CD8-positive, alpha-beta memory T cell (primary cell): ENCODE measurements around the gene BRD2. TPM values are rescaled to one million over a fixed set of nuclear protein-coding genes. Genes with fewer than 3 reads are reported as not detected.

ENCODE experiments used
- CTCF ChIA-PET: fragments of 350-600 bp; sonication (Branson Sonifier 250); formaldehyde crosslinking; loops from one replicate; lab custom pipeline; 2021; ENCODE audit warnings: antibody characterized with exemption; lab: Charles Lee
- POLR2A ChIA-PET: fragments of 350-600 bp; sonication (Branson Sonifier 250); formaldehyde crosslinking; loops from one replicate; lab custom pipeline; 2021; ENCODE audit warnings: antibody characterized with exemption; lab: Charles Lee
- DNase-seq, 5 donors: peaks; one replicate each; pipeline versions ENCODE4 v3.0.0 to v3.0.0-alpha.2; 2020 to 2022; ENCODE audit warnings: mixed read lengths in 1 of 5
- H3K27ac ChIP-seq: one replicate; pipeline ENCODE4 v1.7.0; 2013; ENCODE audit warnings: low read depth, mild to moderate bottlenecking, low read length, moderate library complexity
- H3K27me3 ChIP-seq: 2 replicates; pipeline ENCODE4 v1.7.0; 2013; ENCODE audit warnings: low read length, mild to moderate bottlenecking; ENCODE audit not compliant: insufficient read depth, poor library complexity, severe bottlenecking
- H3K36me3 ChIP-seq: 2 replicates; pipeline ENCODE4 v1.7.0; 2013; ENCODE audit warnings: mild to moderate bottlenecking, low read length, moderate library complexity; ENCODE audit not compliant: insufficient read depth
- H3K4me1 ChIP-seq: 2 replicates; pipeline ENCODE4 v1.7.0; 2013; ENCODE audit warnings: mild to moderate bottlenecking, low read length, moderate library complexity; ENCODE audit not compliant: insufficient read depth
- H3K4me3 ChIP-seq: 2 replicates; pipeline ENCODE4 v1.7.0; 2013; ENCODE audit warnings: mild to moderate bottlenecking, low read length
- H3K9me3 ChIP-seq: 2 replicates; pipeline ENCODE4 v1.7.0; 2013; ENCODE audit warnings: mild to moderate bottlenecking, low read length
- H3K27ac Mint-ChIP-seq, 8 donors: one replicate each; pipeline ENCODE4 v1.8.0; 2020 to 2021; ENCODE audit warnings: mixed read lengths in 8 of 8, mild to moderate bottlenecking in 6 of 8, inconsistent platforms in 3 of 8, moderate library complexity in 3 of 8
- H3K27me3 Mint-ChIP-seq, 2 donors: one replicate each; pipeline ENCODE4 v1.8.0; 2020 to 2021; ENCODE audit warnings: mixed read lengths in 2 of 2, mild to moderate bottlenecking in 1 of 2, moderate library complexity in 1 of 2
- H3K36me3 Mint-ChIP-seq, 3 donors: one replicate each; pipeline ENCODE4 v1.8.0; 2020 to 2021; ENCODE audit warnings: mixed read lengths in 3 of 3, inconsistent platforms in 1 of 3, mild to moderate bottlenecking in 1 of 3
- H3K4me1 Mint-ChIP-seq, 3 donors: one replicate each; pipeline ENCODE4 v1.8.0; 2020 to 2021; ENCODE audit warnings: mixed read lengths in 3 of 3, inconsistent platforms in 1 of 3, mild to moderate bottlenecking in 1 of 3
- H3K4me3 Mint-ChIP-seq, 7 donors: one replicate each; pipeline ENCODE4 v1.8.0; 2020 to 2021; ENCODE audit warnings: mixed read lengths in 7 of 7, mild to moderate bottlenecking in 6 of 7, moderate library complexity in 4 of 7, inconsistent platforms in 2 of 7
- H3K9me3 Mint-ChIP-seq, 5 donors: one replicate each; pipeline ENCODE4 v1.8.0; 2020 to 2022; ENCODE audit warnings: mixed read lengths in 5 of 5, mild to moderate bottlenecking in 3 of 5, moderate library complexity in 2 of 5, inconsistent platforms in 1 of 5
- polyA plus RNA-seq: library from polyadenylated mRNA; unstranded; fragments of 300-500 nt; fragmentation: Illumina TruSeq; gene quantifications from one replicate; pipeline ENCODE4 v1.2.3, GENCODE V29; 2021
- total RNA-seq, 2 experiments: library from RNA; stranded (reverse); gene quantifications; one replicate each; pipeline ENCODE4 v1.2.3, GENCODE V29; 2021

Gene BRD2
- total and polyA plus RNA-seq, 3 experiments from 2014 or later = 89.9 to 387 (median 373) TPM

GRCh38 chr6:32968867-32969684 is 682 bp downstream of the BRD2 start:
- Mint-ChIP-seq H3K27me3 (peaks cover 0 to 19% of the 10 kb centered on the region in 2 donors), H3K4me1 (peaks cover 33 to 48% (median 39%) of the 10 kb centered on the region in 3 donors), H3K36me3 (peaks cover 5 to 55% (median 7%) of the 10 kb centered on the region in 3 donors), H3K4me3 (peak overlapping the region; percentile 76 to 97 (median 89)), H3K27ac (peak overlapping the region; percentile 92 to 100 (median 94)), H3K9me3 (peaks cover 0 to 3% (median 0%) of the 10 kb centered on the region in 5 donors)
- peak; percentile 35 to 69 (median 47) for DNase-seq
- Histone ChIP-seq H3K4me3 (peak overlapping the region; percentile 96), H3K4me1 (peaks cover 22% of the 10 kb centered on the region), H3K27me3 (no peaks in the 10 kb centered on the region), H3K9me3 (no peaks in the 10 kb centered on the region), H3K36me3 (peaks cover 4% of the 10 kb centered on the region), H3K27ac (peak overlapping the region; percentile 97)
- POLR2A ChIA-PET = interaction anchor here (0.6 to 8.8 kb wide), 11 partner anchors 10 to 936 kb away, joined by 3 to 164 read pairs (median 3); partner anchors contain the start of genes HLA-DMA, HLA-DMB, PSMB8 and RING1
- CTCF ChIA-PET = interaction anchor here (0.7 to 16.7 kb wide), 11 partner anchors 8 to 131 kb away, joined by 3 to 270 read pairs (median 10); partner anchors contain the start of genes HLA-DMA, HLA-DMB, PSMB9 and TAP1

- Histone ChIP-seq H3K27ac (peak overlapping the region; percentile 97), H3K27me3 (no peaks in the 10 kb centered on the region), H3K9me3 (no peaks in the 10 kb centered on the region), H3K4me3 (peak overlapping the region; percentile 96), H3K4me1 (peaks cover 26% of the 10 kb centered on the region), H3K36me3 (peaks cover 12% of the 10 kb centered on the region)
- H3K4me1 Mint-ChIP-seq = peaks cover 34 to 50% (median 40%) of the 10 kb centered on the region in 3 donors
- peak overlapping the region; percentile 92 to 100 (median 94) for H3K27ac Mint-ChIP-seq
- peaks cover 8 to 61% (median 9%) of the 10 kb centered on the region in 3 donors for H3K36me3 Mint-ChIP-seq
- peaks cover 0 to 3% (median 0%) of the 10 kb centered on the region in 5 donors for H3K9me3 Mint-ChIP-seq
- POLR2A ChIA-PET = interaction anchor here (0.5 to 8.8 kb wide), 9 partner anchors 11 to 555 kb away, joined by 3 to 164 read pairs (median 62); partner anchors contain the start of genes HLA-DMA, HLA-DMB, PSMB8 and PSMB9
- DNase-seq = peak in 4 of 5 donors; percentile 43 to 78 (median 57)
- CTCF ChIA-PET = interaction anchor here (0.7 to 16.7 kb wide), 10 partner anchors 9 to 131 kb away, joined by 3 to 270 read pairs (median 11); partner anchors contain the start of genes HLA-DMA, PSMB9, TAP1 and TAP2
- peak overlapping the region; percentile 76 to 97 (median 89) for H3K4me3 Mint-ChIP-seq
- peaks cover 0 to 19% of the 10 kb centered on the region in 2 donors for H3K27me3 Mint-ChIP-seq
Observed at GRCh38 chr6:32969685-32970412, 1.5 kb downstream of the BRD2 start.

GRCh38 chr6:32970413-32971241 is 2.2 kb downstream of the BRD2 start:
- ChIA-PET POLR2A (interaction anchor here (0.5 to 8.8 kb wide), 14 partner anchors 11 to 1388 kb away, joined by 3 to 164 read pairs (median 40); partner anchors contain the start of genes HLA-DMA, HLA-DMB, LTB and PSMB8), CTCF (interaction anchor here (1.0 to 16.7 kb wide), 15 partner anchors 8 to 132 kb away, joined by 3 to 270 read pairs (median 13); partner anchors contain the start of genes HLA-DMA, PSMB9, TAP1 and TAP2)
- H3K36me3 ChIP-seq = peaks cover 18% of the 10 kb centered on the region
- DNase-seq = peak; percentile 49 to 81 (median 58)
- no peaks in the 10 kb centered on the region for H3K27me3 ChIP-seq
- peaks cover 0 to 19% of the 10 kb centered on the region in 2 donors for H3K27me3 Mint-ChIP-seq
- H3K36me3 Mint-ChIP-seq = peaks cover 14 to 66% (median 16%) of the 10 kb centered on the region in 3 donors
- H3K4me3 ChIP-seq = peak overlapping the region; percentile 96
- H3K9me3 Mint-ChIP-seq = peaks cover 0 to 3% (median 0%) of the 10 kb centered on the region in 5 donors
- H3K27ac Mint-ChIP-seq = peak overlapping the region; percentile 97 to 100 (median 99)
- peaks cover 33% of the 10 kb centered on the region for H3K4me1 ChIP-seq
- H3K4me3 Mint-ChIP-seq = peak overlapping the region; percentile 96 to 100 (median 97)
- peaks cover 34 to 50% (median 40%) of the 10 kb centered on the region in 3 donors for H3K4me1 Mint-ChIP-seq
- H3K27ac ChIP-seq = peak overlapping the region; percentile 97
- H3K9me3 ChIP-seq = no peaks in the 10 kb centered on the region

- Mint-ChIP-seq H3K36me3 (peaks cover 19 to 72% (median 22%) of the 10 kb centered on the region in 3 donors), H3K9me3 (peaks cover 0 to 3% (median 0%) of the 10 kb centered on the region in 5 donors), H3K4me3 (peak overlapping the region; percentile 96 to 100 (median 97)), H3K4me1 (peaks cover 35 to 50% (median 40%) of the 10 kb centered on the region in 3 donors), H3K27me3 (peaks cover 0 to 19% of the 10 kb centered on the region in 2 donors), H3K27ac (peak overlapping the region; percentile 96 to 100 (median 99))
- ChIA-PET POLR2A (interaction anchor here (0.5 to 8.8 kb wide), 29 partner anchors 8 to 1389 kb away, joined by 3 to 164 read pairs (median 7); partner anchors contain the start of genes B3GALT4, HLA-DMA, HLA-DMB and HLA-DPB1), CTCF (interaction anchor here (0.9 to 16.7 kb wide), 18 partner anchors 8 to 419 kb away, joined by 3 to 270 read pairs (median 9); partner anchors contain the start of genes HLA-DMA, HLA-DMB, PSMB9 and TAP1)
- Histone ChIP-seq H3K27ac (peak overlapping the region; percentile 97), H3K9me3 (no peaks in the 10 kb centered on the region), H3K4me1 (peaks cover 33% of the 10 kb centered on the region), H3K4me3 (peak overlapping the region; percentile 96), H3K36me3 (peaks cover 24% of the 10 kb centered on the region), H3K27me3 (no peaks in the 10 kb centered on the region)
- no peak for DNase-seq
Observed at GRCh38 chr6:32971242-32971580, 2.8 kb downstream of the BRD2 start.

- ChIA-PET POLR2A (interaction anchor here (0.5 to 8.8 kb wide), 47 partner anchors 9 to 1573 kb away, joined by 3 to 164 read pairs (median 4); partner anchors contain the start of genes ATF6B, B3GALT4, DXO and HLA-DMA), CTCF (interaction anchor here (0.9 to 16.7 kb wide), 18 partner anchors 9 to 419 kb away, joined by 3 to 270 read pairs (median 9); partner anchors contain the start of genes HLA-DMA, HLA-DMB, PSMB9 and TAP1)
- H3K27ac Mint-ChIP-seq = peak overlapping the region; percentile 96 to 100 (median 99)
- DNase-seq = peak; percentile 99 to 100 (median 100)
- peaks cover 37 to 50% (median 41%) of the 10 kb centered on the region in 3 donors for H3K4me1 Mint-ChIP-seq
- Histone ChIP-seq H3K36me3 (peaks cover 29% of the 10 kb centered on the region), H3K4me3 (peak overlapping the region; percentile 96), H3K9me3 (no peaks in the 10 kb centered on the region), H3K4me1 (peaks cover 33% of the 10 kb centered on the region), H3K27ac (peak overlapping the region; percentile 97), H3K27me3 (no peaks in the 10 kb centered on the region)
- peaks cover 0 to 3% (median 0%) of the 10 kb centered on the region in 5 donors for H3K9me3 Mint-ChIP-seq
- H3K36me3 Mint-ChIP-seq = peaks cover 22 to 77% (median 25%) of the 10 kb centered on the region in 3 donors
- H3K27me3 Mint-ChIP-seq = peaks cover 0 to 19% of the 10 kb centered on the region in 2 donors
- peak overlapping the region; percentile 96 to 100 (median 97) for H3K4me3 Mint-ChIP-seq
Observed at GRCh38 chr6:32971581-32972352, 3.4 kb downstream of the BRD2 start.
